Bronchial epithelial cell (primary cell): Measurements from ENCODE around the gene VMP1. TPM values are rescaled to one million over a fixed set of nuclear protein-coding genes. Genes with fewer than 3 reads are reported as not detected.
A peak's percentile ranks its signal among the peaks of the same experiment; 100 is the strongest.

Source experiments
- DNase-seq: peaks from one replicate; pipeline ENCODE4 v3.0.0-alpha.2; 2010; ENCODE audit warnings: low read depth
- FAIRE-seq: peaks from 2 replicates; lab custom pipeline; 2011; peaks lifted over from hg19 to GRCh38; lab: Jason Lieb, UNC
- H3K27me3 ChIP-seq: 2 replicates; pipeline ENCODE4 v1.5.1; 2011; ENCODE audit warnings: low read length; ENCODE audit not compliant: control insufficient read depth, insufficient read depth
- H3K36me3 ChIP-seq: 2 replicates; pipeline ENCODE4 v1.5.1; 2011; ENCODE audit warnings: low read length; ENCODE audit not compliant: control insufficient read depth, insufficient read depth
- H3K4me3 ChIP-seq: 2 replicates; pipeline ENCODE4 v1.5.1; 2011; ENCODE audit warnings: mild to moderate bottlenecking, low read depth, low read length, control low read depth
- total RNA-seq: library from RNA; depleted of rRNA; stranded (reverse); fragments of >200 nt; gene quantifications from 2 replicates; pipeline ENCODE4 v1.2.1, GENCODE V29; 2014
- TF ChIP-seq, protein P1 (sequence below): IDR thresholded peaks from 2 replicates; pipeline ENCODE4 v1.5.1; 2011; ENCODE audit warnings: mild to moderate bottlenecking, moderate library complexity, low read length, control low read depth, inconsistent platforms; ENCODE audit not compliant: insufficient read depth, severe bottlenecking

Gene VMP1
- total RNA-seq, 1 donor from 2014 or later, result 120 TPM

DNA sequence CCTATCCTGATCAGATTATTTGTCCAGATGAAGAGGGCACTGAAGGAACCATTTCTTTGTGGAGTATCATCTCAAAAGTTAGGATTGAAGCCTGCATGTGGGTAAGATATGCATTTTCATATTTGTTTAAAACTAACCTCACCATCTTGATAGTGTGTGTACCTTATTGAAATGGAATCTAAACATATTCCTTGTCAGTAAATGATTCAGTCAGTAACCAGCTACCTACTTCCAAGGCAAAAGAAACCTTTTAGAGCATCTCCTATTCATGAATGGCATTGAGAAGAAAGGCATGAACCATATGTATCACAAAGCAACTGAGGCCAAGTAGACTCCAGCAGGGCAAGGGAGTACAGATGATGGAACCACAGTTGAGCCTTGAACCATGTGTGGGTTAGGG, 57.6 kb downstream of the VMP1 start:
- no peak overlapping the region for H3K4me3 ChIP-seq
- H3K27me3 ChIP-seq, result no peaks in the 10 kb centered on the region
- DNase-seq, result no peak
- no peaks in the 10 kb centered on the region for H3K36me3 ChIP-seq
- TF ChIP-seq, protein P1, sequence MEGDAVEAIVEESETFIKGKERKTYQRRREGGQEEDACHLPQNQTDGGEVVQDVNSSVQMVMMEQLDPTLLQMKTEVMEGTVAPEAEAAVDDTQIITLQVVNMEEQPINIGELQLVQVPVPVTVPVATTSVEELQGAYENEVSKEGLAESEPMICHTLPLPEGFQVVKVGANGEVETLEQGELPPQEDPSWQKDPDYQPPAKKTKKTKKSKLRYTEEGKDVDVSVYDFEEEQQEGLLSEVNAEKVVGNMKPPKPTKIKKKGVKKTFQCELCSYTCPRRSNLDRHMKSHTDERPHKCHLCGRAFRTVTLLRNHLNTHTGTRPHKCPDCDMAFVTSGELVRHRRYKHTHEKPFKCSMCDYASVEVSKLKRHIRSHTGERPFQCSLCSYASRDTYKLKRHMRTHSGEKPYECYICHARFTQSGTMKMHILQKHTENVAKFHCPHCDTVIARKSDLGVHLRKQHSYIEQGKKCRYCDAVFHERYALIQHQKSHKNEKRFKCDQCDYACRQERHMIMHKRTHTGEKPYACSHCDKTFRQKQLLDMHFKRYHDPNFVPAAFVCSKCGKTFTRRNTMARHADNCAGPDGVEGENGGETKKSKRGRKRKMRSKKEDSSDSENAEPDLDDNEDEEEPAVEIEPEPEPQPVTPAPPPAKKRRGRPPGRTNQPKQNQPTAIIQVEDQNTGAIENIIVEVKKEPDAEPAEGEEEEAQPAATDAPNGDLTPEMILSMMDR, result no peak
- no peak for FAIRE-seq

DNA sequence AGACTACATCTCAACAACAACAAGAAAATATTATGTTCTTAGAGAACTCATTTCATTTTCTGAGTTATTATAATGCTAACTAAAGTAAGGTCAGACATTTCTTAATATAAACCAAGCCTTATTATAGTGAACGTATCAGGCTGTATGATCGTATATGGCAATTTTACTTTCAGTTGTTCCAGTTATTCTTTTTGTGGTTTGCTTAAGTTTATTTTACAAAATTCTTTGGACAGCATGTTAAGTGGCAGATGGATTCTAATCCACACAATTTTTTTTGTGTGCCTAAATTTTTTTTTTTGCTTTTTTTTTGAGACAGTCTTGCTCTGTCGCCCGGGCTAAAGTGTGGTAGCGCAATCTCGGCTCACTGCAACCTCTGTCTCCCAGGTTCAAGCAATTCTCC, 59.0 kb downstream of the VMP1 start:
- no peaks in the 10 kb centered on the region for H3K36me3 ChIP-seq
- no peak for DNase-seq
- H3K4me3 ChIP-seq, result no peak overlapping the region
- H3K27me3 ChIP-seq, result no peaks in the 10 kb centered on the region
- TF ChIP-seq, protein P1, result no peak
- FAIRE-seq, result no peak

DNA sequence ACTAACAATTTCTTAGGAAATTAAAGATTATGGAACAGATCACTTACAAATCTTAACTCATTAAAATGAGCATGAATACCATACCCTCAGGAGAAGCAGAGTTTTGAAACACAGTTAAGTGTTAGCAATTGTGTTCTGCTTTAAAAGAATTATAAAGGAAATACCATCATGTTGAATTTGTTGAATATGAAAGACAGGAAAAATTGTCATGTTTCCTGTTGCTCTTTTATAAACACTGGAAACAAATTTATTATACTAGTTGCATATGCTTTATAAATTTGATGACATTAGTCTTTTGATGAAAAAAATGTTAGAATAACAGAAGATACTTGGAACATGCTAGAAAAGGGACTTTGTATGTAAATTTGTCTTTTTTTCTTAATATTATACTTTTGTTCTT, 59.7 kb downstream of the VMP1 start:
- TF ChIP-seq, protein P1, result no peak
- FAIRE-seq (no peak), DNase-seq (no peak)

DNA sequence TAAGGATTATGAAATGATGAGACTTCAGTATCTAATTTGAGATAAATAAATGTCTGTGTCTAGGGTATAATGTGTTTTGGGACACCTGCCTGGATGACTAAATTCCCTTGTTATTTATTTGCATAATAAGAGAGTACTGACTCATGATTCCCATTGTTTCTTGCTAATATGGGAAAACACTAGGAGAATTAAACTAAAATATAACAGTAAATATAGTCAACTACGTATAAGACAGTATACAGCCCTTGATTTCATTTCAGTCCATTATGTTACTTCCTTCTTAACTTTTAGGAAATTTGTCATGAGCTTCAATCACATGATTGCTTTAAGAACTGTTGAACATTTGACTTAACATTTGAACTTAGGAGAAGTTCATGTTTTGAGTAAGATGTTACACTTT, 62.4 kb downstream of the VMP1 start:
- Histone ChIP-seq H3K36me3 (no peaks in the 10 kb centered on the region), H3K27me3 (no peaks in the 10 kb centered on the region), H3K4me3 (no peak overlapping the region)
- TF ChIP-seq, protein P1, result no peak
- FAIRE-seq (no peak), DNase-seq (peak; percentile 91)

More for the DNA sequence above, 59.7 kb downstream of the VMP1 start:
- Histone ChIP-seq H3K36me3 (no peaks in the 10 kb centered on the region), H3K4me3 (no peak overlapping the region), H3K27me3 (no peaks in the 10 kb centered on the region)

DNA sequence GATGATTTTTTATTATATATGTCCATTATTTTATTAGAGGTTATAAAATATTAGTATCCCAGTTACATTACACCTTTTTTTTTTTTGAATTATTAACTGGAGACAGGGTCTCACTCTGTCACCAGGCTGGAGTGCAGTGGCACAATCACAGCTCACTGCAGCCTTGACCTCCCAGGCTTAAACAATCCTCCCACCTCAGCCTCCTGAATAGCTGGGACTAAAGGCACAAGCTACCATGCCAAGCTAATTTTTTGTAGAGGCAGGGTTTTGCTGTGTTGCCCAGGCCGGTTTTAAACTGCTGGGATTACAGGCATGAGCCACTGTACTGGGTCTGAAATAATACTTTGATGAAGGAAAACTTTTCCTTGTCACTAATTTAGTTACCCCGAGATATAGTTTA, 63.6 kb downstream of the VMP1 start:
- no peaks in the 10 kb centered on the region for H3K27me3 ChIP-seq
- no peak overlapping the region for H3K4me3 ChIP-seq
- FAIRE-seq, result no peak
- TF ChIP-seq, protein P1, result no peak
- peaks cover 2% of the 10 kb centered on the region for H3K36me3 ChIP-seq
- DNase-seq, result no peak

DNA sequence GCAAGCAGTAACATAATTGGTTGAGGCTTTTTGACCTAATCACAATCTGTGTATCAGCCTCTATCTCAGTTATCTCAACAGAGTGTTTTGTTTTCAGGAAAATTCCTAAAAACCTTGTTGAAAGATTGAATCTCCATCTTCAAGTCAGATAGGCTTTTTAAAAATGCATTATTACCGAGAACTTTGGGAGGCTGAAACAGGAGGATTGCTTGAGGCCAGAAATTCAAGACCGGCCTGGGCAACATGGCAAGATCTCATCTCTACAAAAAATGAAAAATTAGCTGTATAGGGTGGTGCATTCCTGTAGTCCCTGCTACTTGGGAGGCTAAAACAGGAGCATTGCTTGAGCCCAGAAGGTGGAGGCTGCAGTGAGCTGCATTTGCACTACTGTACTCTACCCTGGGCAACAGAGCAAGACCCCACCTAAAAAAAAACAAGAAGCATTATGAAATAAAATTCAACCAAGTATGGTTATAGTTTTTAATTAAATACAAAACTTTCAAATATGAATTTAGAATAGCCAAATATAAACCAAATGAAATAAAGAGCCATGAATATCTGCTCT, 68.4 kb downstream of the VMP1 start:
- Histone ChIP-seq H3K36me3 (peaks cover 2% of the 10 kb centered on the region), H3K4me3 (no peak overlapping the region), H3K27me3 (no peaks in the 10 kb centered on the region)
- DNase-seq, result no peak
- TF ChIP-seq, protein P1, result no peak
- FAIRE-seq, result no peak
